OCI-LY3 (cell line): ENCODE measurements around the gene ZNF778.

Experiments
- EZH2phosphoT487 ChIP-seq: fragments of 200-600 bp; shearing (Covaris generic); IDR thresholded peaks from 2 replicates; pipeline ENCODE4 v1.6.1; 2018; ENCODE audit warnings: antibody characterized with exemption, mixed run types, low read depth
- TF ChIP-seq, protein P1 (sequence below): fragments of 200-600, 300-600 bp; sonication (generic); IDR thresholded peaks from 2 replicates; pipeline ENCODE4 v1.5.1; 2014; ENCODE audit warnings: antibody characterized with exemption, low read length, low read depth

DNA sequence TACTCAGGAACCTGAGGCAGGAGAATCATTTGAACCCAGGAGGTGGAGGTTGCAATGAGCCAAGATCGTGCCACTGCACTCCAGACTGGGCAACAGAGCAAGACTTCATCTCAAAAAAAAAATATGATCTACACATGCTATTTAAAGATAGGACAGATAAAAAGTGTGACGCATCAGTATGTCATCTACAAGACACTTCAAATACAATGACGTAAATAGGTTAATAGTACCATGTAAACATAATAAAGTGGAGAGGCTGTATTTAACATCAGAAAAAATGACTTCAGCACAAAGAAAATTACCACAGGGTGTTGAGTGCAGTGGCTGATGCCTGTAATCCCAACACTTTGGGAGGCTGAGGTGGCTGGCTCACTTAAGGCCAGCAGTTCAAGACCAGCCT lies 20.2 kb downstream of the ZNF778 start:
- TF ChIP-seq, protein P1, sequence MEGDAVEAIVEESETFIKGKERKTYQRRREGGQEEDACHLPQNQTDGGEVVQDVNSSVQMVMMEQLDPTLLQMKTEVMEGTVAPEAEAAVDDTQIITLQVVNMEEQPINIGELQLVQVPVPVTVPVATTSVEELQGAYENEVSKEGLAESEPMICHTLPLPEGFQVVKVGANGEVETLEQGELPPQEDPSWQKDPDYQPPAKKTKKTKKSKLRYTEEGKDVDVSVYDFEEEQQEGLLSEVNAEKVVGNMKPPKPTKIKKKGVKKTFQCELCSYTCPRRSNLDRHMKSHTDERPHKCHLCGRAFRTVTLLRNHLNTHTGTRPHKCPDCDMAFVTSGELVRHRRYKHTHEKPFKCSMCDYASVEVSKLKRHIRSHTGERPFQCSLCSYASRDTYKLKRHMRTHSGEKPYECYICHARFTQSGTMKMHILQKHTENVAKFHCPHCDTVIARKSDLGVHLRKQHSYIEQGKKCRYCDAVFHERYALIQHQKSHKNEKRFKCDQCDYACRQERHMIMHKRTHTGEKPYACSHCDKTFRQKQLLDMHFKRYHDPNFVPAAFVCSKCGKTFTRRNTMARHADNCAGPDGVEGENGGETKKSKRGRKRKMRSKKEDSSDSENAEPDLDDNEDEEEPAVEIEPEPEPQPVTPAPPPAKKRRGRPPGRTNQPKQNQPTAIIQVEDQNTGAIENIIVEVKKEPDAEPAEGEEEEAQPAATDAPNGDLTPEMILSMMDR, result no peak
- TF ChIP-seq EZH2phosphoT487, result no peak
